GM18861 (cell line): Measurements from ENCODE around the gene ASXL3.

Experiments used
- ATAC-seq: cut with Tn5 transposase; IDR thresholded peaks from one replicate; pipeline ENCODE4 v1.9.1; 2021; ENCODE audit not compliant: unreplicated experiment

ASXL3 gene

DNA sequence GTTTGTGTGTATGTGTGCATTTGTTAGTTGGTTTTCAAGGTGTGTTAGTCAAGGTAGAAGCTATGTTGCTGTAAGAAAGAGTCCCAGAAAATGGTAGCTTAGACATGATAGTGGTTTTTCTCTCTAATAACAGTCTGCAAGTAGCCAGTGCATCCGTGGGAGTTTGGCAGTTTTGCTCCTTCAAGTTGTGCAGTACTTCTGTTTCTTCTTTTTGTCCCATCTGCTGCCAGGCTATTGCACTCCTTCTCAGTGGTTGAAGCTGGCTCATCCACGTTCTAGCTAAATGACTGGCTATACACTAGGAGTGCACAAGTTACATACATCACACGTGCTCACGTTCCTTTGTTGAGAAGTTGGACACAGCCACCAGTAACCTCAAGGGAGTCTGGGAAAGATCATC is 134.7 kb downstream of the ASXL3 start:
- ATAC-seq = no peak

DNA sequence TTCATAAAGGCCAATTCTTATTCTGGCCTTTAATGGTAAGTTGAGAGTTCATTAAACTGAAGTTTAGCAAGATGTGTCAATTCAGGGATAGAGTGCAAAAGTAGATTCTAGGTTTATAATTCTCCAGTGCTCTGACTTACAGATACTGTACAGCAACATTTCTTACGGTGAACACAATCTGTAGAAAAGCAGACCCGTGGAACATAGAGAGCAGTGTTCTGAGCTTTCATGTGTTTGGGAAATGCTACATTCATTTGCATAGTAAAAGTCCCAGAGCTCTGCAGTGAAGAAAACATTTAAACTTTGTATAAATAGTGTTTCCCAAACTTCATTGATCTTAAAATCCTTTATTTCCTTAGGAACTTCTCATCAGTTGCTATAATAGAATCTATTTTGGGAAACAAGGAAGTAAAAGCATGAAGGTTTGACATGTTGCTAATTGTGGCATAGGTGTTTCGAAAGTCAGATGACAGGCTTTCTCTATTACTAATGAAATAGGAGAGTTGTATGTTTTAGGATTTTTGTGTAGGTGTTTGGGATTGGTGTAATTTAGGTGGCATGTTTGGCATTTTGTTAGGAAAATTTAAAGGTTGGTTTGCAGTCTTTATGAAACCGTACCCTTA is 138.2 kb downstream of the ASXL3 start:
- ATAC-seq = no peak

DNA sequence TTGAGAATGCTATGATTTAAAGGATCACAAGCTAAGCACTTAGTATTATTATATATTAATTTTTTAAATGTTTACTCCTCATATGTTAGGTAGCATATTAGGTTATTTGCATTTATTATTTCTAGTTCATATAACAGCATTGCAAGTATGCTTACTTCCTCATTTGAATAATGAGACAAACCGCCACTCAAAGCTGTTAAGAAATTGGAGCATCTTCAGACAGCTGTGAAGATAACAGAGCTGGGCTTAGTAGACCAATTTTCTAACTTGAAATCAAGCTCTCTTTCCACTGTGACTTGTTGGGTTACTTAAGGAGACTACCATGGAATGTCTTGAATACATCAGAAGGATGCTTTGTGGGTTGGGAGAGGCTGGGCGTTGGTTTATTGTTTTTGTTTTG is 139.3 kb downstream of the ASXL3 start:
- no peak for ATAC-seq

DNA sequence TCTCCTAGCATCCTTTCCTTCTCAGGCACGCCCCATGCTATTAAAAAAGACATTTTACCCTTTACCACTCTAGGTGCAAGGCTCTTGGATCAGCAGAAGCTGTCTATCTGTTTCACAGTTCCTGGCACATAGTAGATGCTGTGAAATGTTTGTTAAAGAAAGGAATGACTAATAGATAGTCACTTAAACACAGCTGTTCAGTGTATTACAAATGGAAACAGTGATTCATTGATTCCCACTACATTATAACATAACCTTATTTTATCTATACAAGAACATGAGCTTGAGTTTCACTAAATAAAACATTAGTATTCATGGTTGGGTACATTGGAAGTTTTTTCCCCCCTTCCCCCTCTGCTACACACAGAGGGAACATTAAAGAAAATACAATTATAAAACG is 142.1 kb downstream of the ASXL3 start:
- ATAC-seq = no peak

DNA sequence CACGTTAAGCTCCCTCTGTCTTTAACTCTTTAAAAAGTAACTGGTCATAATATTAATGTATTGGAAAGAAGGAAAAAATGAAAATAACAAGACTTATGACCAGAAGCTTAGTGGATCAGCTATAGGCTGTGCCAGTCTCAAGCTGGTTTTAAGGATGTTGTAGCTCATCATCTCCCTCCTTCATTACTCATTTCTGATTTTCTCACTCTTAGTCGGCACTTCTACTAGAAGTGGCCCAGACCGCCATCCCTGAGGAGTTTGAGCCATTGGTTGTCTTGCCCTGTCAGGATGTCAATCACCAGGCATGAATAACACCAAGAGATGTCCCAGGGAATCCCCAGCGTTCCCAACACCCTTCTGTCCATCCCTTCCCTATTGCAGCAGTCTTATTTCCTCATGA is 151.5 kb downstream of the ASXL3 start:
- no peak for ATAC-seq

DNA sequence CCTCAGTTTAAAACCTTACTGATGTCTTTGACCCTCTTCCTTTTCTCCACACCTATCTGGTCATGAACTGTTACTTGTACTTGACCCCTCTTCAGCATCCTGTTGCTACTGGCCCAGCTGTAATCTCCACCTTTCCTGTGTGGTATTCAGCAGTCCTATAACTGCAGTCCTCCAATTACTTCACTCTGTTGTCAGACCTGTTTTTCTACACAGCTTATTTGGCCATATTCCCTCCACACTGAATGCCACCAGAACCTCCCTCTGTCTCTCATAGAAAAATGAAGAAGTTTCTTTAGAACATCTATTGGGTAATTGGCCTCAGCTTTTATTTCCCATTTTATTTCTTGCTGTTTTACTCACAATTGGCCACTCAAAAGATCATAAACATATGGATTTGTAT is 155.4 kb downstream of the ASXL3 start:
- ATAC-seq = no peak

DNA sequence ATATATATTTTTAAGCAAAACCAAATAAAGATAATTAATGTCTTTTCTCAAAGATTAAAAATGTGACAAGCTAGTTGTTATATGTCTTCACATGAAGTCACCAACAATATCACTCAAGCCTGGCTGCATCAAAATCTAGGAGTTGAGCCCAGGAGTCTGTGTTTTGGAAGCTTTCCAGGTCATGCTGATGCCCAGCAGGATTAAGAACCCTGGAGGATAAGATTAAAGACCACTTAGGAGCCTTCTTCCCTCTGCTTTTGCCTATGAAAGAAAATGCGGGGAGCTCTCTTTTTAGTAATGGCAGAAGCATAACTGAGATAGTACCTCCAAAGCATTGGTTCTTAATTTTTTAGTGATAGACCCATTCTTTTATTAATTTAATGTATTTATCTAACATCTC is 157.4 kb downstream of the ASXL3 start:
- ATAC-seq = no peak

DNA sequence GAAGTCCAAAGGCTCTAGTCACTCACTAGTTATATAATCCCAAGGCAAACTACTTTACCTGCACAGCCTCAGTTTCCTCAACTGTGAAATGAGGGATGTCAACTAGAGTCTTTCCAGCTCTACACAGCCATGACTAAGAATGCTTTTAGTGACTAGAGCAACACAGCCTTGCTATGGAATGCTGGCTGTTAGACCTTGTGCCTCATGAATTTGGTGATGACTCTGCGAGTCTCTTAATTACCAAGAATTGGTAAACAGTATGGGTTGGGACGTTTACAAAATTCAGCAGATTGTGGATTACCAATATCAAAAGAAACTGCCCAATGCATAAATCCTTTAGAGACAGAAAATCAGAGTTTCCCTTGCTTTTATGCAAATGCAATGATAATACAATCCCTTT is 163.7 kb downstream of the ASXL3 start:
- ATAC-seq = no peak

DNA sequence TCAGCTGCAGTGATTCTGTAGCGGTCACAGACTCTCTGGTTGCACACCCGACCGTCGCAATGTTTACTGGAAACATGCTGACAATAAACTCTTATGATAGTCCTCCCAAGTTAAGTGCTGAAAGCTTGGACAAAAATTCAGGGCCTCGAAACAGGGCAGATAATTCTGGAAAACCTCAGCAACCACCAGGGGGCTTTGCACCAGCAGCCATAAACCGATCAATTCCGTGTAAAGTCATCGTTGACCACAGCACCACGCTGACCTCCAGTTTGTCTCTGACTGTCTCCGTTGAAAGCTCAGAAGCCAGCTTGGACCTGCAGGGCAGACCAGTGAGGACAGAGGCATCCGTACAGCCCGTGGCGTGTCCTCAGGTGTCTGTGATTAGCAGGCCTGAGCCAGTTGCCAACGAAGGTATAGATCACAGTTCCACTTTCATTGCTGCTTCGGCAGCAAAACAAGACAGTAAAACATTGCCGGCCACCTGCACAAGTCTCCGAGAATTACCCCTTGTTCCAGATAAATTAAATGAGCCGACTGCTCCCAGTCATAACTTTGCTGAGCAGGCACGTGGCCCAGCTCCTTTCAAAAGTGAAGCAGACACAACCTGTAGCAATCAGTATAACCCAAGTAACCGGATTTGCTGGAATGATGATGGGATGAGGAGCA is 166.1 kb downstream of the ASXL3 start:
- ATAC-seq = no peak

DNA sequence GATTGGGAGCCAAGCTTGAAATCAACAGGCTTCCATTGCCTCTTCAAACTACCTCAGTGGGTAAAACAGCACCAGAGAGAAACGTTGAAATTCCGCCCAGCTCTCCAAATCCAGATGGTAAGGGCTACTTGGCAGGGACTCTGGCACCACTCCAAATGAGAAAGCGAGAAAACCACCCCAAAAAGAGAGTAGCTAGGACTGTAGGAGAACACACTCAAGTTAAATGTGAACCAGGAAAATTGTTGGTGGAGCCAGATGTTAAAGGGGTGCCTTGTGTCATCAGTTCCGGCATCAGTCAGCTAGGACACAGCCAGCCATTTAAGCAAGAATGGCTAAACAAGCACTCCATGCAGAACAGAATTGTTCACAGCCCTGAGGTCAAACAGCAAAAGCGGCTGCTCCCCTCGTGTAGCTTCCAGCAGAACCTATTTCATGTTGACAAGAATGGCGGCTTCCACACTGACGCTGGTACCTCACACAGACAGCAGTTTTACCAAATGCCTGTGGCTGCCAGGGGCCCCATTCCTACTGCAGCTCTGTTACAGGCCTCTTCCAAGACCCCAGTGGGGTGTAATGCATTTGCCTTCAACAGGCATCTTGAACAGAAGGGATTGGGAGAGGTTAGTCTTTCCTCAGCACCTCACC is 167.3 kb downstream of the ASXL3 start:
- no peak for ATAC-seq

DNA sequence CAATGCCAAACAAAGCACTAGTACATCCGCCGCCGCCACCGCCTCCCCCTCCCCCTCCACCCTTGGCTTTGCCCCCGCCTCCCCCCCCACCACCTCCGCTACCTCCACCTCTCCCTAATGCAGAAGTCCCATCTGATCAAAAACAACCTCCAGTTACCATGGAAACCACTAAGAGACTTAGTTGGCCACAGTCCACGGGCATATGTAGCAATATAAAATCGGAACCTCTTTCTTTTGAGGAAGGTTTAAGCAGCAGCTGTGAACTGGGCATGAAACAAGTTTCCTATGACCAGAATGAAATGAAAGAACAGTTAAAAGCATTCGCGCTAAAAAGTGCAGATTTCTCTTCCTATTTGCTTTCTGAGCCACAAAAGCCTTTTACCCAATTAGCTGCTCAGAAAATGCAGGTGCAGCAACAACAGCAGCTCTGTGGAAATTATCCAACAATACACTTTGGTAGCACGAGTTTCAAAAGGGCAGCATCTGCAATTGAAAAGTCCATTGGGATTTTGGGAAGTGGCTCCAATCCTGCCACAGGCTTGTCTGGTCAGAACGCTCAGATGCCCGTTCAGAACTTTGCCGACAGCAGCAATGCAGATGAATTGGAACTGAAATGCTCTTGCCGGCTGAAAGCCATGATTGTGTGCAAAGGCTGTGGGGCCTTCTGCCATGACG is 168.0 kb downstream of the ASXL3 start:
- ATAC-seq = no peak

DNA sequence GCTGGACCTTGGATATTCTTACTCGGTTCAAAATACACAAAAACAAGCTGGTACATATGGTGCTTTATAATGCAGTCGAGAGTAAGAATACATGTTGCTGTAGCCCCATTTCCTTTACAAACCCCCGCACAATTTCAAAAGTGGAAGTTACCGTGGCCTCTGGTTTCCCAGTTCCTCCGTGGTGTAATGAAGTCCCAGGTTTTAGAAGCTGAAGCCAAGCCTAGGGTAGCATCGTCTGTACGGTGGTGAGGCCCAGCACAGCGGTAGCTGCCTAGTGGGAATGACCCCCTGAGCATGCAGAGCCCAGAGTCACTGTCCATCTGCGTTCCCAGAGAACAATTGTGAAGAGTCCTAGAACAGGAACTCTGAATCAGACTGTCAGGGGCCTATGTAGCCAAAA is 171.8 kb downstream of the ASXL3 start:
- no peak for ATAC-seq

DNA sequence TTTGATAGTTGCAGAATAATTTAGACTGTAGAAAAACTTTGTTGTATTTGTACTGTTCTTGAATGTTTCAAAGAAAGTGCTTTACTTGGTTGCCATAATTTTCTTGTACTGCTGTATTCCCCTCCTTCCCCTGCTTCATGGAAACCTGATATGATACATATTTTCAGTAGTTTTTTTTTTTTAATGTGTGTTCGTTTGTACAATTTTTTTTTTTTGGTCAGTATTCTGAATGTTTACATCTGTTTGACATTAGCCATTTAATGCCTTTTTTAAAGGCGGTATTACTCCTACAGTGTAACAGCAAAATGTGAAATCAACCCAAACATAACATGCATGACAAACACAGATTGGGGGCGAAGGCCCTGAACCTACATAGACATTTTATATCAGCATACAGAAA is 172.3 kb downstream of the ASXL3 start:
- ATAC-seq = no peak

DNA sequence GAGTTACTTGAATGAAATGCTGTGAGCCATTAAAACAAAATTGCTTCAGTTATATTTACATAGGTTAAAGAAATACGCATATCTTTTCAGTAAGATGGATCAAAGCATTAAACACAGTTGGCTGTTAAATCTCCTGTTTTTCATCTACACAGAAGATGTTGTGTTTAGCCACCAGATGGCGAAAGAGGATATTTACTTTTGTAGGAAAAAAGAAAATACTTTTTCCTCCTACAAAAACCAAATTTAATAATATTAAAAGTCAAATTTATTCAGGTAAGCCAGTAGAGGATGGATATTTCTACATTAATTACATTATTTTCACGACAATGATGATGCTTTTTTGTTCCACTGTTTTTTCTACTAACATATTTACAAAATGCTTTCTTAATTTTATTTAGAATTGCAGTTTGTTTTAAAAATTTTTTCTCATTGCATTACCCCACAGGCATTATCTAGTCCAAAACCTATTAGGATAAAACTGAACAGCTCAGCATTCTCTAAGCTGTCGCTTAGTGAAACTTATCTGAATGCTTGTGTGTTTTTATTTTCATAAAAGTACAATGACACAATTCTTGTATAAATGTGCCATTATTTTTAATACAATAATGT is 173.7 kb downstream of the ASXL3 start:
- ATAC-seq = no peak

DNA sequence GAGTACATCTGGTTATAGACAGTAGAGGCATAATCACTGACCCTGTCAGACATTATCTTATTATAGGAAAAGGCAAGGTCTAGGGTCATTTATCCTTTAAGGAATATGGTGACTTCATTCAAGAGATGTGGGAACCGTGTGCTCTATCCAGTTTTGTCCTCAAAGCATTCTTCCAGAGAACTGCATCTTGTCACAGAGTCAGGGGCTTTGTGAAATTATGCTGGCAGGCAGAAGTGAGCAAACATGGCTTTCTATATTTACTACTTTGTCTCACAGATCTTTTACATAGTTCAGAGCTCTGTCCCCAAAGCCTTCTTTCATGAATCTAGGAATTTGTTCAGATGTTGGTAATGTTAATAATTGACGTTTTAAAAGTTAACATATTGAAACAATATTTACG is 177.4 kb downstream of the ASXL3 start:
- no peak for ATAC-seq

DNA sequence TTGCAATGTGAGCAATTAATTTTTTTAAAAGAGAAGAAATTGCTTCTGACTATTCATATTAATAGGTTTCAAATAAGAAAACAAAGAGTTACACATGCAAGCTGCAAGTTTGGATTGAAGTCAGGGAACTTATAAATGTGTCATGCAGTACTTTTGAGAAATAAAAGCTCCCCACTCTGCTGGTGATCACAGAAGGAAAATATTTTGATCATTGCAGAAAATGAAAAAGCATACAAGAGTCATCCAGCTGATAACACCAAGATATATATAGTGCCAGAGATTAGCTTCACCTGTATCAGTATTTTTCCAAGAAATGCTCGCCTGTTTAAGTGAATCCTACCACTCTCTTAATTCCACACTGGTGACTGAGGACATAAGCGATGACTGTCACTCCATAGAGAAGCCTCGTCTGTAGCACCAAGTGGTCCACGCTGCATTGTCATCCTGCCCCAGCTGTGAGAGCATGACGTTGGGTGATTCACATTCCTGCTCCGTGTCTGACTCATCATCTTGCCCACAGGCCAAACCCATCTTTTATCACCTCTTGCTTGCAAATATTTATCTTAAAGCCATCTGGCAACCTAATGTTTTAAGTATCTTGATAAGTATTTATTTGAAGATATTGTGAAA is 178.0 kb downstream of the ASXL3 start:
- no peak for ATAC-seq

DNA sequence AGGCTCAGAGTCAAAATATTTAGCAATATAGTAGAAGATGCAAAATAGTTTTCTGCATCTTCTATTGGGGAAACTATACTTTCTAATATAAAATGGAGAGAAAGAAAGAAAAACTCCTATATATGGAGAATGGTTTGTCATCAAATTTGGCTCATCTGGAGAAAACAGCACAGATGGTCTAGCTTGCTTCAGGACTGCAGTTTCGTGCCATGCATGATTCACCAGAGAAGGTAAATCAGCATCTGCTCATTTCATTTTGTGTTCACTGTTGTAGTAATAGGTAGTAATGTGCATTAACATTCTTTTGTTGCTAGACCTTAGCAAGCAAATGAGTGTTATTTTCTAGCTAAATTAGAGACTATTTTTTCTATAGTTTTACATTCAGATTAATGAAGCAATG is 179.0 kb downstream of the ASXL3 start:
- no peak for ATAC-seq

DNA sequence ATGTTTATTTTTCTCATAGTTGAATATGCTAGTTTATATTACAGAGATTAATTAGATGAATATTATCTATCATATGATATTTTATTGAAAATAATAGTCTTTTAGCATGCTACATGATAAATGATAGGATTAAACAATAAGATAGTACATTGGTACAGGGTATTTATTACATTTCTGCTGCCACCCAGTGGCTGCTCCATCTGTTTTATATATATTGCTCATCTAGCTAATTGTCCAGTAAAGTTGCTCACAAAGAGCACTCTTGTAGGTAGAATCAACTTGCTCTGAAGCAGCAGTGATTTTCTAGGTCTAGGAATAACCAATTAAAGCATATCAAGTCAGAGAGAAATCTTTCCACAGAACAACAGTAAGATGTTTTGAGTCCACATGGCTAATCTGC is 183.3 kb downstream of the ASXL3 start:
- ATAC-seq = no peak

DNA sequence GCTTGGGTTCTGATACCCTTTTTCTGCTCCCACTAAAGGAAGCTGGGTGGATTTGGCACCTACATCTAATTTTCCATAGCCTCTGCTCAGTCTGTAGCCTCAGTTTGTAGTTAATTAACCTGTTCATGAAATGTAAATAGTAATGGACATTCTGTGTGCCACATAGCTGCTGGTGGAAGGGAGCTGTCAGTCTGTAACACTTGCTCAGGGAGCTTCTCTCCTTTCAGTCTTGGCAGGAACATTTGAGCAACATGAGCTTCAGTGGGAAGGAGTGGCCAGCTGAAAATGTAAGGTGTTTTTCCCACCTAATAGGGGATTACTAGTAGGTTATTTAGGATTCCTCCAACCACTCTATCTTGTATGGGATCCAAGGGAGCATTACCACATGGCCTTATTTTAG is 203.4 kb downstream of the ASXL3 start:
- no peak for ATAC-seq
